Tibial nerve (tissue), 3 donors: ENCODE results near the gene KIF13A.

Experiments
- CTCF ChIP-seq, 5 experiments: fragments of 200-600 bp in 3 of 5; fragments of 450-650 bp in 2 of 5; sonication (generic) in 3 of 5; IDR thresholded peaks; one replicate each; pipeline ENCODE4 v1.5.1; 2016 to 2019; ENCODE audit warnings: antibody characterized with exemption in 5 of 5, mild to moderate bottlenecking in 3 of 5, moderate library complexity in 2 of 5
- POLR2A ChIP-seq, 2 donors: fragments of 450-650 bp; IDR thresholded peaks; one replicate each; pipeline ENCODE4 v1.6.1; 2017; ENCODE audit warnings: antibody characterized with exemption in 2 of 2, mild to moderate bottlenecking in 2 of 2, moderate library complexity in 2 of 2

GRCh38 chr6:18023891-18024290 is 36.5 kb upstream of the KIF13A start:
- TF ChIP-seq CTCF (IDR thresholded peaks at IDR 0.05): no peak
- TF ChIP-seq POLR2A (IDR thresholded peaks at IDR 0.05): no peak
